SK-N-MC (cell line): Measurements from ENCODE around the gene TFDP2.
"Not testable (repeated sequence)": the region's sequence is repeated elsewhere in the genome, so short reads cannot be mapped to it uniquely, and the experiment has no call there.

Experiments used
- DNase-seq: peaks from one replicate; pipeline ENCODE4 v3.0.0-alpha.2; 2011; ENCODE audit warnings: low read depth, low spot score
- H3K27ac ChIP-seq: fragments of 200-600 bp; sonication (generic); 2 replicates; pipeline ENCODE4 v1.5.1; 2016; ENCODE audit warnings: mixed run types
- H3K36me3 ChIP-seq: fragments of 200-600 bp; sonication (generic); 2 replicates; pipeline ENCODE4 v1.6.1; 2017; ENCODE audit warnings: antibody characterized with exemption, low read length, mixed read lengths; ENCODE audit not compliant: insufficient read depth
- H3K4me3 ChIP-seq: fragments of 200-600 bp; sonication (generic); 2 replicates; pipeline ENCODE4 v1.5.1; 2016
- H3K9ac ChIP-seq: fragments of 200-600 bp; sonication (generic); 2 replicates; pipeline ENCODE4 v1.8.0; 2017; ENCODE audit warnings: mixed run types, mixed read lengths; ENCODE audit not compliant: insufficient read length
- H3K9me3 ChIP-seq: fragments of 200-600 bp; sonication (generic); 2 replicates; pipeline ENCODE4 v1.6.1; 2017; ENCODE audit warnings: low read depth, mild to moderate bottlenecking, antibody characterized with exemption, low read length, moderate library complexity, mixed read lengths
- EZH2 ChIP-seq: fragments of 200-600 bp; sonication (generic); IDR thresholded peaks from one replicate; pipeline ENCODE4 v1.6.1; 2017; ENCODE audit warnings: antibody characterized with exemption
- FOXP2 ChIP-seq: optimal IDR thresholded peaks from 2 replicates; pipeline ENCODE3; 2011; ENCODE audit warnings: mild to moderate bottlenecking, moderate library complexity; ENCODE audit not compliant: insufficient read depth; ENCODE audit errors: extremely low read length, control extremely low read depth
- POLR2AphosphoS5 ChIP-seq: IDR thresholded peaks from 2 replicates; pipeline ENCODE4 v1.6.1; 2012; ENCODE audit warnings: mild to moderate bottlenecking, low read depth, low read length, borderline replicate concordance

TFDP2 gene

GRCh38 chr3:141926929-141927328 lies 222.4 kb downstream of the TFDP2 start:
- Histone ChIP-seq H3K9me3 (no peaks in the 10 kb centered on the region), H3K36me3 (peaks cover 31% of the 10 kb centered on the region), H3K27ac (no peak overlapping the region), H3K4me3 (no peak overlapping the region), H3K9ac (no peak overlapping the region)
- no peak for DNase-seq
- TF ChIP-seq POLR2AphosphoS5 = no peak
- no peak for TF ChIP-seq EZH2
- no peak for TF ChIP-seq FOXP2

GRCh38 chr3:141925677-141926076 lies 223.7 kb downstream of the TFDP2 start:
- H3K36me3 ChIP-seq = peaks cover 41% of the 10 kb centered on the region
- DNase-seq, H3K27ac ChIP-seq, H3K9ac ChIP-seq, H3K9me3 ChIP-seq, H3K4me3 ChIP-seq: not testable (repeated sequence)

- Histone ChIP-seq H3K4me3 (no peak overlapping the region), H3K9me3 (no peaks in the 10 kb centered on the region), H3K36me3 (peaks cover 62% of the 10 kb centered on the region), H3K27ac (no peak overlapping the region), H3K9ac (no peak overlapping the region)
- no peak for DNase-seq
- no peak for TF ChIP-seq EZH2
- no peak for TF ChIP-seq FOXP2
- no peak for TF ChIP-seq POLR2AphosphoS5
These were observed 228.0 kb downstream of the TFDP2 start for GRCh38 chr3:141921316-141921715.

- DNase-seq = no peak
- peaks cover 67% of the 10 kb centered on the region for H3K36me3 ChIP-seq
These were observed 228.6 kb downstream of the TFDP2 start for GRCh38 chr3:141920701-141921100.

GRCh38 chr3:141915766-141916165 lies 233.6 kb downstream of the TFDP2 start:
- no peak for TF ChIP-seq FOXP2
- TF ChIP-seq EZH2 = no peak
- no peak for TF ChIP-seq POLR2AphosphoS5
- H3K9me3 ChIP-seq = no peaks in the 10 kb centered on the region
- H3K4me3 ChIP-seq = no peak overlapping the region
- peaks cover 77% of the 10 kb centered on the region for H3K36me3 ChIP-seq
- H3K27ac ChIP-seq = peak overlapping the region; percentile 56; the same call in 1 of the 2 replicates
- no peak for DNase-seq
- peak overlapping the region; percentile 42 for H3K9ac ChIP-seq

More at GRCh38 chr3:141920701-141921100, 228.6 kb downstream of the TFDP2 start:
- Histone ChIP-seq H3K4me3 (no peak overlapping the region), H3K9me3 (no peaks in the 10 kb centered on the region), H3K27ac (no peak overlapping the region), H3K9ac (no peak overlapping the region)
- TF ChIP-seq FOXP2 (no peak), POLR2AphosphoS5 (no peak), EZH2 (no peak)

GRCh38 chr3:141915016-141915415 lies 234.3 kb downstream of the TFDP2 start:
- no peak for TF ChIP-seq FOXP2
- no peak for TF ChIP-seq EZH2
- no peak for TF ChIP-seq POLR2AphosphoS5

GRCh38 chr3:141914311-141914710 lies 235.0 kb downstream of the TFDP2 start:
- Histone ChIP-seq H3K9ac (no peak overlapping the region), H3K27ac (no peak overlapping the region), H3K9me3 (no peaks in the 10 kb centered on the region), H3K4me3 (no peak overlapping the region), H3K36me3 (peaks cover 71% of the 10 kb centered on the region)
- no peak for DNase-seq
- TF ChIP-seq POLR2AphosphoS5 (no peak), FOXP2 (no peak), EZH2 (no peak)

More at GRCh38 chr3:141915016-141915415, 234.3 kb downstream of the TFDP2 start:
- Histone ChIP-seq H3K4me3 (no peak overlapping the region), H3K27ac (no peak overlapping the region), H3K9ac (no peak overlapping the region), H3K36me3 (peaks cover 70% of the 10 kb centered on the region), H3K9me3 (no peaks in the 10 kb centered on the region)
- DNase-seq = no peak

GRCh38 chr3:141913150-141913811 lies 236.1 kb downstream of the TFDP2 start:
- Histone ChIP-seq H3K36me3 (peaks cover 73% of the 10 kb centered on the region), H3K9ac (no peak overlapping the region), H3K4me3 (no peak overlapping the region), H3K27ac (no peak overlapping the region), H3K9me3 (no peaks in the 10 kb centered on the region)
- TF ChIP-seq EZH2 = no peak
- no peak for TF ChIP-seq FOXP2
- no peak for TF ChIP-seq POLR2AphosphoS5
- peak; percentile 66 for DNase-seq

GRCh38 chr3:141909986-141910385 lies 239.4 kb downstream of the TFDP2 start:
- H3K27ac ChIP-seq, H3K9ac ChIP-seq, H3K9me3 ChIP-seq, DNase-seq, H3K4me3 ChIP-seq: not testable (repeated sequence)
- peaks cover 81% of the 10 kb centered on the region for H3K36me3 ChIP-seq
